GM19455 (cell line): ENCODE measurements around the gene KLHL29.

Experiments
- ATAC-seq: cut with Tn5 transposase; IDR thresholded peaks from one replicate; pipeline ENCODE4 v1.9.1; 2021; ENCODE audit not compliant: unreplicated experiment

KLHL29 gene

GRCh38 chr2:23687214-23687613, 302.2 kb downstream of the KLHL29 start:
- ATAC-seq = no peak

GRCh38 chr2:23687713-23688112, 302.7 kb downstream of the KLHL29 start:
- no peak for ATAC-seq

DNA sequence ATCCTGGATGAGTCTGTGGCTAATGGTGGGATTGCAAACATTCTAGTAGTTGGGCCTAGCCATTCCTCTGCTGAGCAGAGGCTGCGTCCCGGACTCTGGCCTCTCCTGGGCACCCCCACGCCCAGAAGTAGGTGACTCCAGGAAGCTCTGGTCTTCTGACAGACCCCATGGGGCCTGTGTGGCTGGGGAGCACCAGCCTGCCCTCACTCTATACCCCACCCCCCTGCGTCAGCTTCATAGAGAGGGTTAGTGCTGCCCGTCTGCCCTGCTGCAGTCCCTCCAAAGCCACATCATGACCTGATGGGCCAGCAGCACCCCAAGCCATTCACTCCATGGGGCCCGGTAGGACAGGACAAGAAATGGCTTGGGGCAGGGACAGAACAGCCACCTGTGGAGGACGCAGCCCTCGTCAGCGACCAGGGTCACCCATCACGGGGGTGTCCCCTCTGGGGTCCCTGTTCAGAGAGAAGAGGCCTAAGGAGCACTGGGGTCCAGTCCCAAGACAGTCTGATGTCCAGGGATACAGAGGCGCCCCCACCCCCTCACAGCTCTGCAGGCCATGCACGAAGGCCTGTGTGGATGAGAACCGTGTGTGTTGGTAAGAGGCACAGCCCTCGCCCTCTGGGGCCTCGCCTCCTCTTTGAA, 303.6 kb downstream of the KLHL29 start:
- no peak for ATAC-seq

GRCh38 chr2:23689131-23689700, 304.2 kb downstream of the KLHL29 start:
- ATAC-seq = no peak

GRCh38 chr2:23689891-23690290, 304.9 kb downstream of the KLHL29 start:
- no peak for ATAC-seq

DNA sequence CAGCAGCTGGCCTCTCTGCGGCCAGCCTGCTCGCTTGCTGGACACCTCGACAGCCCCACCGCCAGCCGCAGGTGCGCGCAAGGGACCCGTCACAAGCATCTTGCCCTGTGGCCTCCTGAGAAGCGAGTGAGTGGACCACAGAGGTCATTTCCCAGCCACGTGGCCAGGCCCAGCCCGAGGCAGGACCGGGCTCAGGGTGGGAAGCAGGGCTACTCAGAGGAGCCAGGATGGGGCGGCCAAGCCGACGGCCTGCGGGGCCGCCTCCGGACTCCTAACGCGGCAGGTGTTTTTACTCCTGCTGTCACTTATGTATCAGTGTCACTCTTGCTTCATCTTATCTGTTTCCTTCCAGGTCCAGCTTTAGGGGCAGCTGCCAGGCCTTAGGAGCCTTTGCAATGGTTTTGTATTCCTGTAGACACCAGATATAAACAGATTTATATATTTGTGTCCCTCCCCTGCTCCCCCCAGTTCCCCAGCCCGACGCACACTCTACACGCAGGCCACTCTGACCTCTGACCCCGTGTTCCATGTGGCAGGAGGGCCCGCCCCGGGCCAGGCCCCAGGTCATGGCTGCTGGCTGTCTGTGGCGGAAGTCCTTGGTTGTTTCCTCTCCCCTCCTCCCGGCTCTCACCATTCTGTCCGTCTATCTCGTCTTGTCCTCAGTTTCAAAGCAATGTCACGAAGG, 305.6 kb downstream of the KLHL29 start:
- no peak for ATAC-seq

DNA sequence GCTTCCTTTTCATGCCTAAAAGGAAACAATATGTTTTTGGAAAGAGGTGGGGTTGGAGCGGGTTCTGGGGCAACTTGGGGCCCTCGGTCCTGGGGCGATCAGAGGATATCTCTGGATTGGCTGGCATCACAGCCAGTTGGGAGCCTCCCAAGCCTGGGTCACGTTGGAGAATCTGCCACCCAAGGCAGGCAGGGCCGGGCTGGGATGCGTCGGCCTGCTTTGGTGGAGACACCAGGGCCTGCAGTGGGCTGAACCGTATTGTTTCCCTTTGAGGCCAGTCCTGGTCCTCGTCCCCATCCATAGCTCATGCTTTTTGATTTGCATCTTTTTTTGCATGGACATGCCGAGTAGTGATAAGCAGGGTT, 306.1 kb downstream of the KLHL29 start:
- no peak for ATAC-seq

GRCh38 chr2:23691565-23691964, 306.6 kb downstream of the KLHL29 start:
- no peak for ATAC-seq

DNA sequence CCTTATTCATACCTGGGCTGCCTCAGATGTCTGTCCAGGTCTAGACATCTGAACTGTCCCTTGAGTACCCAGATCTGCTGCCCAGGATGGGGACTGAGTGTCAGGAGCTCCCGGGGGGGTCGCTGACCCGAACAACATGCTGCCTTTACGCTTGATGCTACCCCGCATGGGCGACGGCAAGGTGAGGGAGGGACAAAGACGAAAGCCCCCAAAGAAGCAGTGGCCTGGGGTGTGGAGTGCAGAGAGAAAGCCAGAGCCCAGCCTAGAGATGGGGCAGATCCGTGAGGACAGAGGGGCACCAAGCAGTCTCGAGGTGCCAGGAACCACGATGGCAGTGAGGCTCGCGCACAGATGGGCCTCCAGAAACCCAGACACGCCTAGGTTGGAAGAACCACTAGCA, 307.3 kb downstream of the KLHL29 start:
- no peak for ATAC-seq

GRCh38 chr2:23692851-23693605, 308.0 kb downstream of the KLHL29 start:
- ATAC-seq = no peak

DNA sequence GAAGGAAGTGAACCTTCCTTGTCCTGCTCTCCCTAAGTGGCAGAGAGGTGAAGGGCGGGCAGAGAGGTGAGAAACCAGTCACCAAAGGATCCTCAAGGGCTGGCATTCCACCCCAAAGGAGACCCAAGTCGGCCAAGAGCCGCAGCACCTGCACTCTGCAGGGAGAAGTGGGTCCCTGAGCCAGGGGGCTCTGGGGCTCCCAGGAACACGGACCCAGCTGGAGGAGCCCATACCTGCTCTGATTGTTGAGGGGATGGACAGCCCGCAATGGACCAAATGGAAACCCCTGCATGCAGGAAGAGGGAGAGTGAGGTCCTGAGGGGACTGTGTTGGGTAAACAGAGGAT, 308.6 kb downstream of the KLHL29 start:
- no peak for ATAC-seq

DNA sequence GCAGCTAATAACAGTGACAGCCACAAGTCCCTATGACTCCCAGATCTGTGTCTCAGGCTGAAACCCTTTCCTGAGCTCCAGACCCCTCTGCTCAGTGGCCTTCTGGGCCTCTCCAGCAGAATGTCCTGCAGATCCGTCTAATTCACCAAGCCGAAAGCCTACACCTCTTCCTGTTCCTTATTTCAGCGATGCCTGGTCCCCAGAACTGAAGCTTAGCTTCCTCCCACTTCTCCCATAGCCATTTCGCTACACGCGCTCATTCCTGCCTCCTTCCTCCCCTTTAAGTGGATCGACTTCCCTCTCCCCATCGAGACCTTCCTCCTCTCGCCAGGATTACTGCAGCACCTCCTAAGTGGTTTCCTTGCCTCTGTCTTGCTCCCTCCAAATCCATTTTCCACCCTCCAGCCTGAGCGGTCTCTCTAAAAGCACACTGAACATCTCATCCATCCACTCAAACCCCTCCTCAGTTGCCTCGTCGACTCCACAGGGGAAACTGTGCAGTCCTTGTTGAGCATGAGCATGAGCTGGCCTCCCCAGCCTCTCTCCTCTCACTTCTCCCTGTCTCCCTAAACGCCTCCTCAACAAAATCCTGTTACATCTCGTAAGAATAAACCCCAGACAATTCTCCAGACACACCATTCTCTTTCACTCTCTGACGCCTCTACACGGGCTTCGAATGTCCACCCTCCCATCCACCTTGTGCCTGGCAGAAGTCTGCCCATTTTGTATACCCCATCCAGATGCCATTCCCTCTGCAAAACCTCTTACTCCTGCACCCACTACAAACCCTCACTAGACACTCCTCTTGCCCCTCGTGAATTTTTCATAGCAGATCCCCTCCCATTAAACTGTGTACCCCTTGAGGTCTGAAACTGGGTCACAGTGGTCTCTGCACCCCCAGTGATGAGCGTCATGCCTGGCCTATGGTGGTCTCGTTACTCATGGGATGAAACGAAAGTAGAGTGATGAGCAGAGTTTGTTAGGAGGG, 309.4 kb downstream of the KLHL29 start:
- ATAC-seq = no peak

DNA sequence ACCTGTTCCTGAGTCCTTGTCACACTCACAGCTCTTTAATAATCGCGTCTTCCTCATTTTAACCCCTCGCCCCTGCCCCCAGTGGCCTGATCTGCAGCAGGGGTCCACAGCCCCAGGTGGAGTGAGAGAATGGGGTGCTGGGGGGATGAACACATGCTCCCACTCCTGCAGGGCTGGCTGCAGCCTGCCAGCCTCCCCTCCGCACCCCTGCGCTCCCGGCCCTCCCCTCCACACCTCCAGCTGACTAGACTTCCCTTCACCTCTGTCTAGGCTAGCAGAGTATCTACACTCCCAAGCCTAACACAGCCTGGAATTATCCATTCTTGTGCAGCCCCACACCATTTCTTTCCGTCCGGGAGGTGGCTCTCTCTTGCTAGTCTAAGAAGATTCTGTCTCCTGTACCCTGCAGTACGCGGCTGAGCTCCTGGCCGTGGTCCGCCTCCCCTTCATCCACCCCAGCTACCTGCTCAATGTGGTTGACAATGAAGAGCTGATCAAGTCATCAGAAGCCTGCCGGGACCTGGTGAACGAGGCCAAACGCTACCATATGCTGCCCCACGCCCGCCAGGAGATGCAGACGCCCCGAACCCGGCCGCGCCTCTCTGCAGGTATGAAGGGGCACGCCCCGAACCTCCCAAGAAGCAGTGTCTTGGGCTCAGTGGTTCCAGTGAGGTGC, 310.4 kb downstream of the KLHL29 start:
- ATAC-seq = no peak

GRCh38 chr2:23695890-23696751, 311.1 kb downstream of the KLHL29 start:
- ATAC-seq = no peak

GRCh38 chr2:23696752-23697045, 311.7 kb downstream of the KLHL29 start:
- no peak for ATAC-seq

DNA sequence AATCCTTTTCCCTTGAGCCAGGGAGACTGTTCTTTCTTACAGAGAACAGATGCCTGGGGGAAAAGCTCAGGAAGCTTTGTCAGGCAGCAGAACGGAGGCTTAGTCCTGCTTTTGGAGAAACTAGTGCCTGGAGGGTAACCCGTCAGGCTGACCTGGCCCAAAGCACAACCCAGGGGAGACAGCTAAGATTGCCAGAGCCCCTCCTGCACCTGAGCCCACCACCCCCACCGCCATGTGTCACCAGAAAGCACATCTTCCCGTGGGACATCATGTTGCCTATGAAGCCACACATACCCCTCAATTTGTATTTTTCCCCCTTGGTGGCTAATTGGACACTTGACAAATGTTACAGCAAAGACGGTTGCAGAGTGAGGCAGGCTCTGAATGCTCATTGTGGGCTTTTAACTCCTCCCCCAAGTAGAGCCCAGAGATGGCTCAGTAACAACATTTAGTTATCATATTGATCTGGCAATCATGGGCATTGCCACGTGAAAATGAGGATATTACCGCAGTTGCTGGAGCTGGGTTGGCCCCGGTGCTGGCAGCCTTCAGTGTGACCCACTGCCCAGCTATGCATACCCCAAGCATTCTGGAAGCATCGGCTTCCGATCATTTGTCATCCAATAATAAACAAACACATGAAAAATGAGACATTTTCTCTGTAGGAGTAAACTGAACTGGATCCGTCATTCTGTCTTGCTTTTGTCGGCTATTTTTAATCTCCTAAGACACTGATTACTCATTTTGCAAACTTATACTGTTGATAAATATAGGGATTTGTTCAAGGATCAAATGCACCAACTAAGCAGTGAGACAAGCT, 312.5 kb downstream of the KLHL29 start:
- ATAC-seq = no peak

DNA sequence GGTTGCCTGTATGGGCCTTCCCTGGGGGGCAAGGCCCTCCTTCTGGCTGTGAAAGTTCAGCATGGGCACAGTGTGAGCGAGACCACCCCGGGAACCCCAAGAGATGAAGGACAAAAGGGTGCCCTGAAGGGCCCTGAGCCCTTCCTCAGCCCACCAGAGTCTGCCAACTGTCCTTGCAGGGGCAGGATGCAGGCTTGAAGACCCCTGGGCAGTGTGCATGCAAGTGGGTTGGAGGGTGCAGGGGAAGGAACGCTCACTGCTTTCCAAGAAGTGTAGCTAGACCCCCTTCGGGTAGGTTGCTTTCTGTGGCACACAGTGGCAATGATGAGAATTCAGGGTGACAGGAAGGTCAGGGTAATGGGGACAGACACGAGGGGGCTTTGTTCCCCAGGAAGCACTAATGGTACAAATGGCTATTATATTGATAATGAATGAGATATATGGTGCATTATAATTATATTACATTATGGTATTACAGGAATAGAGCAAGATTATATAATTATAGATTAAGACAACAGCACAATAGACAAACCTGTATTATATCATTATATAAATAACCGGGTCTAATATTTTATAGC, 313.2 kb downstream of the KLHL29 start:
- ATAC-seq = no peak
